Measurements from ENCODE around the gene DNAH7. TPM values are rescaled to one million over a fixed set of nuclear protein-coding genes. Genes with fewer than 3 reads are reported as not detected.

DNAH7 gene
- total and polyA plus RNA-seq, 10 of the 15 experiments (the other 5 are each of a cell fraction or from before 2014, with no cell fraction given), result 0.05 to 0.61 (median 0.16) TPM

GRCh38 chr2:195695002-195695631 lies 373.5 kb downstream of the DNAH7 start:
- H3K9ac ChIP-seq (ENCODE audit: control insufficient read depth, insufficient read depth, low read length), result no peak overlapping the region
- no peak overlapping the region for H3K4me3 ChIP-seq
- WGBS (ENCODE audit: insufficient coverage, insufficient replicate concordance, low lambda C conversion rate, missing lambda C conversion rate), result 89% methylated on average over 8 of the region's 8 CpGs
- H3K27me3 ChIP-seq (replicated peaks in 1 of 2; ENCODE audit: control insufficient read depth in 2 of 2, insufficient read depth in 2 of 2, low read length in 1 of 2), result no peaks in the 10 kb centered on the region
- H3K79me2 ChIP-seq (ENCODE audit: control insufficient read depth, insufficient read depth, low read length), result no peaks in the 10 kb centered on the region
- H4K20me1 ChIP-seq (ENCODE audit: control insufficient read depth, insufficient read depth), result no peaks in the 10 kb centered on the region
- ChIA-PET CTCF (no interaction called here), RAD21 (ENCODE audit: unreplicated experiment) (no interaction called here), SMC1A (ENCODE audit: uncharacterized antibody, unreplicated experiment) (interaction anchor here (0.8 to 1.6 kb wide), 4 partner anchors 7 to 12 kb away, joined by 3 to 4 read pairs (median 3); no protein-coding TSS in a partner anchor), POLR2A (interaction anchor here (0.6 kb wide), 1 partner anchor 379 kb away, joined by 4 read pairs; no protein-coding TSS in a partner anchor)
- peaks cover 4% of the 10 kb centered on the region; the same call in 2 of the 3 replicates for H3K9me3 ChIP-seq (replicated peaks; ENCODE audit: control insufficient read depth, insufficient read depth, low read length)
- H3K4me1 ChIP-seq (ENCODE audit: control insufficient read depth, insufficient read depth, low read length), result no peaks in the 10 kb centered on the region; the same call in 1 of the 2 replicates
- H3K4me2 ChIP-seq (ENCODE audit: control insufficient read depth, insufficient read depth), result no peak overlapping the region
- H2AFZ ChIP-seq (ENCODE audit: control insufficient read depth, low read depth, low read length), result no peak overlapping the region
- FAIRE-seq (no peak), DNase-seq (ENCODE audit: low read depth, low spot score) (no peak), ATAC-seq (no peak)
- BruUV-seq (replicated peaks), result no TSS peak
- intact Hi-C loops (cut with micrococcal nuclease; ENCODE audit: unreplicated experiment) (no loop called here), in situ Hi-C loops (cut with MboI) (no loop called here)
- H3K27ac ChIP-seq (ENCODE audit: control insufficient read depth, insufficient read depth), result no peak overlapping the region
- no peaks in the 10 kb centered on the region for H3K36me3 ChIP-seq (ENCODE audit: control insufficient read depth in 2 of 2, insufficient read depth in 2 of 2, low read length in 1 of 2)
- no peak for TF ChIP-seq POLR2A (IDR thresholded peaks at IDR 0.05; ENCODE audit: low read depth, low read length)
- TF ChIP-seq MXI1 (IDR thresholded peaks at IDR 0.05; ENCODE audit: low read depth, low read length), result no peak
- no peak for TF ChIP-seq KDM1A (IDR thresholded peaks at IDR 0.05; ENCODE audit: borderline replicate concordance)
- no peak for TF ChIP-seq E2F4 (IDR thresholded peaks at IDR 0.05; ENCODE audit: low read depth, low read length)
- TF ChIP-seq CEBPZ (IDR thresholded peaks at IDR 0.05; ENCODE audit: low read depth, low read length), result no peak
- TF ChIP-seq SRF (IDR thresholded peaks at IDR 0.05; ENCODE audit: low read depth in 2 of 2, low read length in 2 of 2), result no peak
- TF ChIP-seq HDGF (IDR thresholded peaks at IDR 0.05), result no peak
- no peak for TF ChIP-seq E4F1 (IDR thresholded peaks at IDR 0.05; ENCODE audit: borderline replicate concordance, partially characterized antibody)
- no peak for TF ChIP-seq CHD4 (IDR thresholded peaks at IDR 0.05)
- no peak for TF ChIP-seq KLF5 (IDR thresholded peaks at IDR 0.05; ENCODE audit: partially characterized antibody)
- TF ChIP-seq SMAD1 (IDR thresholded peaks at IDR 0.05; ENCODE audit: low read depth, partially characterized antibody), result no peak
- TF ChIP-seq ELK1 (IDR thresholded peaks at IDR 0.05; ENCODE audit: low read depth, low read length), result no peak
- TF ChIP-seq SMC3 (IDR thresholded peaks at IDR 0.05; ENCODE audit: borderline replicate concordance, low read length), result no peak
